GM21381 (cell line): ENCODE results near the gene TLL2.

ENCODE experiments used
- ATAC-seq: cut with Tn5 transposase; IDR thresholded peaks from one replicate; pipeline ENCODE4 v1.9.1; 2021; ENCODE audit warnings: mild to moderate bottlenecking, moderate library complexity; ENCODE audit not compliant: unreplicated experiment

TLL2 gene

DNA sequence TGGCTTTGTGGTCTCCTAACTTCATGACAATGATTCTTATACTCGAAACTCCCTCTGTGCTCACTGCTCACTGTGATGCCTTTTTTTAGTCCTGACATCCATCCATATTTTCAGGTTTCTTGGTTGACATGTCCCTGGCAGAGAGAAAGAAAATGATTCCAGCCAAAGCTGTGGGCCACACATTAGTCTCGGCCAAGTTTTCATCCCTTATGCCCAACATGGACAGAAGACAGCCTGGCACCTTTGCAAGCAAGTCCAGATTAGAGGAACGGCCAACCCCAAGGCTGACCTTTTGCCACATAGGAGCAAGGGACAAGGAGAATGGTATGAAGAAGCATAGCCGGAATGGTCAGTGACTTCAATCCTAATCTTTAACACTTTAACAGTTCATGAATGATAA is 146.3 kb downstream of the TLL2 start:
- ATAC-seq: no peak

DNA sequence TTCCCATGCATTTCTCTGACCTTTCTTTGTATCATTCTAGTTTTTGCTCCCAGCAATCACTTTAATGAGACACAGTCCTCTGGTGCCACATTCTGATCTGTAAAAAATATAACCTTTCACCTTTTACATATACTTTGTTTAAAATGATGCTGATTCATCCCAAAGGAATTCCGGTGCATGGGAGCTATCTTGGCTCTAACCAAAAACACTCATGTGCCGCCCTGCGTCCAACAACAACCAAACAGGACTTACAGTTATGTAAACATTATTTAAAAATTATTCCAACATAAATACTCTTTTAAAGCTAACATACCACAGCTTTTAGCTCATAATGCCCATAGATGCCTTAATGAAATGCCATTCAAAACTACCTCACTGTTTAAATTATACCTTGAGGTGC is 147.2 kb downstream of the TLL2 start:
- no peak for ATAC-seq

DNA sequence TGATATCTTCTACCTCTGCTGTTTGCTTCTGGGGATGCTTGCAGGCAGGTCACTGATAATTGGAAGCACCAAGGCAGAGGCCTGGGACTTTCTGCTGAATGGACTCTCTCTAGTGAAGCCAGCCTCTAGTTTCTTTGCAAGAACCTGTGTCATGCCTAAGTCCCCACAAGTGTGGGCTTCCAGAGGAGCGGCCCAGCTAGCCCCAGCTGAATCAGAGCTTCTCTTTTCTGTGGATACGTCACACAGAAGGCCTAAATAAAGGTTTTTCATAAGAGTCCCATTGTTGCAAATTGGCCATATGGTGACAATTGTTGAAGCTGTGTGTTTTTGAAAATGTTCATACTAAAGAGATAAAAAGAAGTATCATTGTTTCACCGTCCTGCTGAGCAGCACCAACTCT is 148.2 kb downstream of the TLL2 start:
- ATAC-seq: no peak

- no peak for ATAC-seq
Observed at GRCh38 chr10:96360766-96361165, 153.0 kb downstream of the TLL2 start.

DNA sequence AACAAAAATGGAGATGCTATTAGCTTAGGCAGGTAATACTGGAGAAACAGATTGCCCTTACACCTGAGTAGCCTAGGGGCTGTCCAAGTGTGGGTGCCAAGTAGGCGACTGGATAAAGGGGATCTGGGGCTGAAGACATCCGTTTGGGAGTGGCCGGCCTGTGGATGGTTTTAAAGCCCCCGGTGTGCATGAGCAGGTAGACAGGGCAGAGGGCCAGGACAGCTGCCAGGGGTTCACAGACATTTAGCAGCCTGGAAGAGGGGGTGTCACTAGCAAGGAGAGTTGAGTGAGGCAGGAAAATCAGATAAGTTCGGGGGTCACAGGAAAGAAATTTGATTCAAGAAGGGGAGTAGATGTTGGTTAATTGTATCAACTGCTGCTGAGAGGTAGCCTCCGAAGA is 153.4 kb downstream of the TLL2 start:
- no peak for ATAC-seq

GRCh38 chr10:96359616-96360015 is 154.1 kb downstream of the TLL2 start:
- no peak for ATAC-seq

- ATAC-seq: no peak
Observed at GRCh38 chr10:96358851-96359540, 154.7 kb downstream of the TLL2 start, which contains the start of gene OPALIN. TSS of gene OPALIN (minus strand) at chr10:96359002. CDS start at chr10:96358896, 106 bp downstream.

DNA sequence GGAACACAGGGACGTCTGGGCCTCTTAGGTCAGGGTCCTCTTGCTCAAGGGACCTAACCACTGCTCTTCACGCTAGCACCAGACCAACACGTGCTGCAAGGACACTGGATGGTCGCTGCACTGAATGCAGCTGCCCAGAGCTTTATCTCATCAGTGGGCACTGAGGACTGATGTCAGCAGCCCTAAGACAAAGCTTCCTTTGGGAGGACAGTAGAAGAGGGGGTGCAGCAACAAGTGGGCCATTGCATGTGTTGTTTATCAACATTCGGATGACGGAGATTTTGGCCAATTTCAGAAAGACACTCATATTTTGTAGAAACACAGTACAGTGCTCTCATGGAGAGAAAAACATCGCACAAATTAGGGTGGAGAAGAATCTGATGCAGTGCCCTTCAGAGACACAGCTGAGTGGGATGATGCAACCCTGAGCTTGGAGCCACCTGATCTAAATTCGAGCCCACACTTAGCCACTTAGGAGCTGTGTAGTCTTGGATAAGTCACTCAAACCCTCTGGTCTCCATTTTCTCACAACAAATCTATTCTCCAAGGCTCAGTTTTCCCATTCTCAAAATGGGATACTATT is 156.6 kb downstream of the TLL2 start:
- no peak for ATAC-seq

GRCh38 chr10:96352582-96352981 is 161.1 kb downstream of the TLL2 start:
- ATAC-seq: no peak

DNA sequence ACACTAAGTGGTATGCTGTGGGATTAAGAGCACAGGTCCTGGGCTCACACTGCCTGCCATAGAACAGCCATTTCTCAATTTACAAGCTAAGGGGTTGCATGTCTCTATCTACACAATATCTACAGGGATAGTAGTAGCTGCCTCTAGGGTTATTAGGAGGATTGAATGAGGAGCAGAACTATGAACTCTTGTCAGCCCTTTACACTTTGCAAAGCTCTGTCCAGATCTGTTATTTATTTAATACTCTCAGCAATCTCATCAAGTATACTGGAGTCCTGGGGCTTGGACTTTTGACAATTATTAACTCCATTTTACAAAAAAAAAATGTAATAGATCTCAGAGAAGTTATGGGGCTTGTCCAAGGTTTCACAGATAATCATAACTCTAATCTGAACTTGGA is 161.7 kb downstream of the TLL2 start:
- ATAC-seq: no peak

- no peak for ATAC-seq
Observed at GRCh38 chr10:96346295-96346694, 167.4 kb downstream of the TLL2 start.

- no peak for ATAC-seq
Observed at GRCh38 chr10:96345222-96345621, 168.5 kb downstream of the TLL2 start.

- ATAC-seq: no peak
Observed at GRCh38 chr10:96344178-96344577, 169.5 kb downstream of the TLL2 start.

GRCh38 chr10:96342402-96342801 is 171.3 kb downstream of the TLL2 start:
- no peak for ATAC-seq

GRCh38 chr10:96341219-96342182 is 172.2 kb downstream of the TLL2 start:
- ATAC-seq: no peak

GRCh38 chr10:96339956-96340904 is 173.5 kb downstream of the TLL2 start:
- no peak for ATAC-seq

DNA sequence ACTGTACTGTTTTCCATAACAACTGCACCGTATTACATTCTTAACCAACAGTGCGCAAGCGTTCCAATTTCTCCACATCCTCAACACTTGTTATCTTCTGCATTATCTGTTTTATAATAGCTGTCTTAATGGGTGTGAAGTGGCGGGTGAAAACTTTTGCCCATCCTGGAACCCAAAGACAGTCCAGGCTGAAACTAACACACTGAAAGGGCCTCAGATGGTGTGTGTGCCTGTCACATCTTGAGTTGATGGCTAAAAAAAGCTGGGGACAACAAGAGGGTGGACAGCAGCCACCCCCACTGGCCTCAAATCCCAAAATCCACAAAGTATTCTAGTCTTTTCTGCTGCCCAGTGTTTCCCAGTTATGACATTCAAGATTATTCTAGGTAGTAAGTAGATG is 174.3 kb downstream of the TLL2 start:
- no peak for ATAC-seq

DNA sequence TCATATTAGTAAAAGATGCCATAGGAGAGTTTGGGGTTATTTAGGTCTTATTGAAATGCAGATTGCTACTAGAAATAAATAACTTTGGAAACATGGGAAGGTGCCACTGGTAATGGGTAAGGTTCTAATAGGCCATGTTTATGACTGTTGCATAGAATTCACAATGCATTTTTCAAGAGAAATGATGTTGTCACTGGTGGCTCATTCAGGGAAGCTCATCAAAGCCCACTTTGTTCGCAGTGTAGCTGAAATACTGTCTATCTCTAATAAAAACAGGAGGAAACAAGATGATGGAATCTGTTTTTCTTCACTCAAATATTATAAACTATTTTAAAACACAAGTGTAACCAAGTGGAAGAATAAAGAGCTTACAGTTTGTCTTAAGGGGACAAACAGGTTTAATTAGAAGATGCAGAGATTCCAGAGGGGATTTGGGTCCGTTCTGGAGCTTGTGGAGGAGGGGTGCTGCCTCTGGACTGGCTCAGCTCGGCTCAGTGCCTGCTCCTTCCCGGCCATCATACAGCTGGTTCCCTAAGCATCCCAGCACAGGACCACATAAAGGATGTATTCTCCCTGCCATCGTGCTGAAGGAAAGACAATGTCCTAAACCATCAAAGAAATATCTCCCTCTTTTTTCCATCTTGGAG is 175.3 kb downstream of the TLL2 start:
- no peak for ATAC-seq

DNA sequence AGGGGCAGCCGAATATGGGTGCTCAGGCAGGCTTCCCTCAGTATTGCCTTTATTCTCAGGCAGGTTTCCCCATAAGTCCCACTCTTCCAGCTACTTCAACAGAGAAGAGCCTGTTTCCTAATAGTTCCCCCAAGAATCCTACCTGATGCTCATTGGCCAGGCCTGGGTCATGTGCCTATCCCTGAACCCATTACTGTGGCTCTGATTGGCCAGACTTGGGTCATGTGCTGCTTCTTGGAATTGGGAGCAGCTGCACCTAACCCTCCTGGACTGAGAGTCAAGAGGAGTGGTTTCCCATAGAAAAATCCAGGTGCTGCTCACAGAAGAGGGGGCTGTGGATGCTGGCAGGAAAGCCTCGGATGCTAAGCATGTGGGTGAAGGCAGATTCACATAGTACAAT is 176.6 kb downstream of the TLL2 start:
- ATAC-seq: no peak
